ENCODE measurements around the gene SCUBE1. TPM values are rescaled to one million over a fixed set of nuclear protein-coding genes. Genes with fewer than 3 reads are reported as not detected.

The SCUBE1 gene
- total and polyA plus RNA-seq, 2 donors (not counting 3 experiments of a cell fraction or from before 2014, with no cell fraction given): 0.07 TPM; not detected in 1

DNA sequence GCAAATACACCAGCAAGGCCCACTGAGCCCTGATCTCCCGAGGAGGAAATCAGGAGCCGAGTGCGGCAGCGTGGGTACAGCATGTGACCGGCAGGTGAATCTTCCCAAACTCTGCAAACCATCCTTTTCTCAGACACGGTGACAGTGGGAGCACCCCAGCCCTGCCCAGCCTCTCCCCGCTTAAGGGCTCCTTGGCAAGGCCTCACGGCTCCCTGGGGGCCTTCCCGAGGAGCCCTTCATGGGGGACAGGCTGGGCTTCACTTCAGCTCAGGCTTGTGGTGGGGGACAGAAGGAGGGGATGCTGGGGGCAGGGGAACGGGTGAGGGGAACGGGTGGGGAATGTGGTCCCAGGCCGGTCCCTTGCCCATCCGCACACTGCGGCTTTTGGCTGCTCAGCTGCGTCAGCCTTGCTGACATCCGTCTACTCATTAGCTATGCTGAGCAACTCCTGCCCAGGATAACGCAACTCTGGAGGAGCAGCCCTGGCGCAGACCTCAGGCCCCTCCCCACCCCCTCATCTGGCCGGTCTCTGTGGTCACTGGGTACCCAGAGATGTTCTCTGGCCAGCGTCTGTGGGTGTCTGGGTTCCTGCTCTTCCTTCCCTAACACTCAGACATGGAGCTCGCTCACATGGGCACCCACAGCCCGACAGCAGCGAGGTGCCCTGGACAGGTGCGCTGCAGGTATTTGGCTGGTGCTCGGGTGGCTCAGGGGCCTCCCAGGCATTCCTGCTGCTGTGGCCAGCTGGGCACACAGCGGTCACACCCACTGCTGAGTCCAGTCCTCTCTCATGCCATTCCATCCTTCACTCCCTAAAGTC, 134.3 kb downstream of the SCUBE1 start:
- CTCF ChIA-PET: interaction anchor here (1.7 kb wide), 1 partner anchor 21 kb away, joined by 4 read pairs; no protein-coding TSS in a partner anchor
- dilution Hi-C loops (cut with MboI; ENCODE audit: extremely low pct_ligation_motif_present, low sequenced_read_pairs) (no loop called here), intact Hi-C loops (cut with micrococcal nuclease) (no loop called here)
- Histone ChIP-seq H3K9me3 (replicated peaks; ENCODE audit: control insufficient read depth, insufficient read depth, low read length) (no peaks in the 10 kb centered on the region), H4K20me1 (replicated peaks; ENCODE audit: control insufficient read depth, extremely low read depth, insufficient read depth, low read length) (no peaks in the 10 kb centered on the region), H3K4me3 (replicated peaks in 1 of 3; ENCODE audit: insufficient read depth in 1 of 3, low read depth in 1 of 3, low read length in 3 of 3) (no peak overlapping the region), H3K9ac (replicated peaks; ENCODE audit: extremely low read depth, insufficient read depth, low read length) (no peak overlapping the region), H3K9me1 (replicated peaks; ENCODE audit: control insufficient read depth, extremely low read depth, insufficient read depth, low read length) (no peaks in the 10 kb centered on the region), H3K27me3 (ENCODE audit: control insufficient read depth in 2 of 2, insufficient read depth in 2 of 2, low read length in 2 of 2) (no peaks in the 10 kb centered on the region), H3K36me3 (ENCODE audit: control insufficient read depth in 2 of 2, extremely low read depth in 1 of 2, insufficient read depth in 2 of 2, low read length in 2 of 2) (no peaks in the 10 kb centered on the region), H2AFZ (ENCODE audit: low read depth, low read length) (no peak overlapping the region), H3K4me1 (ENCODE audit: control insufficient read depth, extremely low read depth, insufficient read depth, low read length) (no peaks in the 10 kb centered on the region), H3K79me2 (ENCODE audit: control insufficient read depth, insufficient read depth, low read length) (no peaks in the 10 kb centered on the region), H3K27ac (ENCODE audit: insufficient read depth, low read depth, low read length) (no peak overlapping the region), H3K4me2 (ENCODE audit: insufficient read depth, low read length) (no peak overlapping the region)
- BruUV-seq (replicated peaks): no TSS peak
- FAIRE-seq: no peak
- no peak for TF ChIP-seq GATA2 (IDR thresholded peaks at IDR 0.05; ENCODE audit: insufficient read depth, insufficient read length, low read depth, low read length)
- TF ChIP-seq MYC (IDR thresholded peaks at IDR 0.05; ENCODE audit: low read depth, low read length): no peak
- no peak for TF ChIP-seq JUN (IDR thresholded peaks at IDR 0.05; ENCODE audit: borderline replicate concordance, insufficient read depth, insufficient read length, low read depth)
- no peak for TF ChIP-seq POLR2A (IDR thresholded peaks at IDR 0.05; ENCODE audit: low read depth, low read length)
- POLR2A ChIA-PET: no interaction called here
- DNase-seq (ENCODE audit: low read depth, low spot score): no peak

DNA sequence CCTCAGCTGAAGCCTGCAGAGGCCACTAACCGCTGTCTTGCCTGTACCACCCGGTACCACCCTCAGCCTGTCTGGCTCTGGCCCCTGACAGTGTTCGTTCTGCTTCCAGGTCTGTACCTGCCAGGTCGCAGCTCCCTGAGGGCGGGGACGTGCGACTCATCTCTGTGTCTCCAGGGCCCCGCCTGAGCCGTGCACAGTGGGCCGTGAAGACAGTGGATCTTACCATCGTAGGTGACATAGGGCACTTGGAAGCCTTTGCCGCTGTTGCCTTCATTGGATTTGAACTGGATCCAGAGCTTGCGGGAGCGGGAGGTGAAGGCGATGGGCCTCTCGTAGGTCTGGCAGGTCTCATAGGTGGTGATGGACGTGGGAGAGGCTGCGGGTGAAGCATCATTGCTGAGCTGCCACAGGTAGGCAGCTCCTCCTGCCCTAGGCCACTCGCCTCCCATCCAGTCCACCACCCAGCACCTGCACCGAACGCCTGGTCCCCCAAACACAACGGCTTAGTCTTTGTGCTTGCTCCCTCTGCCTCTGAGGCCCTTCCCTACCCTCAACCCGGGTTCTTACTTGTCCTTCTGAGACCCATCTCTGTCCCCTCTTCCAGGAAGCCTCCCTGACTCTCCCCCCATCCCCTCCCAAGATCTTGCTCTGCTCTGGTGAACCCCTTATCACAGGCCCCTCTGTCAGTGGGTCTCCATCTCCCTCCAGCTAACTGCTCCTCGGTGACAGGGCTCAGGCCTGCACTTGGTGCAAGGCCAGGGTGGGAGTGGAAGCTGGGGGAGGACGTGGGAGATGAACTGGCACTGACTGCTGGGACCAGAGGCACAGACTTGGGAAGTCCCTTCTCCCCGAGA, 135.1 kb downstream of the SCUBE1 start:
- intact Hi-C loops (cut with micrococcal nuclease): no loop called here
- CTCF ChIA-PET: interaction anchor here (1.7 kb wide), 1 partner anchor 21 kb away, joined by 4 read pairs; no protein-coding TSS in a partner anchor
- BruUV-seq (replicated peaks): no TSS peak

More for the DNA sequence above, 135.1 kb downstream of the SCUBE1 start:
- no peak overlapping the region for H3K27ac ChIP-seq (ENCODE audit: insufficient read depth, low read depth, low read length)
- H2AFZ ChIP-seq (ENCODE audit: low read depth, low read length): no peak overlapping the region
- no peaks in the 10 kb centered on the region for H3K9me3 ChIP-seq (replicated peaks; ENCODE audit: control insufficient read depth, insufficient read depth, low read length)
- H3K36me3 ChIP-seq (ENCODE audit: control insufficient read depth in 2 of 2, extremely low read depth in 1 of 2, insufficient read depth in 2 of 2, low read length in 2 of 2): no peaks in the 10 kb centered on the region
- no peak for DNase-seq (ENCODE audit: low read depth, low spot score)
- POLR2A ChIA-PET: no interaction called here
- H3K9me1 ChIP-seq (replicated peaks; ENCODE audit: control insufficient read depth, extremely low read depth, insufficient read depth, low read length): no peaks in the 10 kb centered on the region
- H3K27me3 ChIP-seq (ENCODE audit: control insufficient read depth in 2 of 2, insufficient read depth in 2 of 2, low read length in 2 of 2): no peaks in the 10 kb centered on the region
- H3K4me3 ChIP-seq (replicated peaks in 1 of 3; ENCODE audit: insufficient read depth in 1 of 3, low read depth in 1 of 3, low read length in 3 of 3): no peak overlapping the region
- TF ChIP-seq, protein P1, sequence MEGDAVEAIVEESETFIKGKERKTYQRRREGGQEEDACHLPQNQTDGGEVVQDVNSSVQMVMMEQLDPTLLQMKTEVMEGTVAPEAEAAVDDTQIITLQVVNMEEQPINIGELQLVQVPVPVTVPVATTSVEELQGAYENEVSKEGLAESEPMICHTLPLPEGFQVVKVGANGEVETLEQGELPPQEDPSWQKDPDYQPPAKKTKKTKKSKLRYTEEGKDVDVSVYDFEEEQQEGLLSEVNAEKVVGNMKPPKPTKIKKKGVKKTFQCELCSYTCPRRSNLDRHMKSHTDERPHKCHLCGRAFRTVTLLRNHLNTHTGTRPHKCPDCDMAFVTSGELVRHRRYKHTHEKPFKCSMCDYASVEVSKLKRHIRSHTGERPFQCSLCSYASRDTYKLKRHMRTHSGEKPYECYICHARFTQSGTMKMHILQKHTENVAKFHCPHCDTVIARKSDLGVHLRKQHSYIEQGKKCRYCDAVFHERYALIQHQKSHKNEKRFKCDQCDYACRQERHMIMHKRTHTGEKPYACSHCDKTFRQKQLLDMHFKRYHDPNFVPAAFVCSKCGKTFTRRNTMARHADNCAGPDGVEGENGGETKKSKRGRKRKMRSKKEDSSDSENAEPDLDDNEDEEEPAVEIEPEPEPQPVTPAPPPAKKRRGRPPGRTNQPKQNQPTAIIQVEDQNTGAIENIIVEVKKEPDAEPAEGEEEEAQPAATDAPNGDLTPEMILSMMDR (IDR thresholded peaks at IDR 0.05; ENCODE audit: extremely low read depth in 1 of 2, insufficient read depth in 1 of 2, low read depth in 1 of 2, low read length in 2 of 2): no peak
- no peak overlapping the region for H3K9ac ChIP-seq (replicated peaks; ENCODE audit: extremely low read depth, insufficient read depth, low read length)
- no peak for FAIRE-seq
- dilution Hi-C loops (cut with MboI; ENCODE audit: extremely low pct_ligation_motif_present, low sequenced_read_pairs): no loop called here
- H3K4me2 ChIP-seq (ENCODE audit: insufficient read depth, low read length): no peak overlapping the region
- no peaks in the 10 kb centered on the region for H4K20me1 ChIP-seq (replicated peaks; ENCODE audit: control insufficient read depth, extremely low read depth, insufficient read depth, low read length)
- H3K79me2 ChIP-seq (ENCODE audit: control insufficient read depth, insufficient read depth, low read length): no peaks in the 10 kb centered on the region
- no peaks in the 10 kb centered on the region for H3K4me1 ChIP-seq (ENCODE audit: control insufficient read depth, extremely low read depth, insufficient read depth, low read length)

Measured in endothelial cell of umbilical vein (primary cell).